ENCODE measurements around the gene MYCN. TPM values are rescaled to one million over a fixed set of nuclear protein-coding genes. Genes with fewer than 3 reads are reported as not detected.

MYCN gene
- total RNA-seq, 4 donors from 2014 or later: 0.21 to 0.95 (median 0.33) TPM

GRCh38 chr2:15936277-15937104, 3.9 kb upstream of the MYCN start:
- H3K36me3 ChIP-seq: no peaks in the 10 kb centered on the region
- DNase-seq: no peak
- H3K9me3 ChIP-seq: no peaks in the 10 kb centered on the region
- H3K27me3 ChIP-seq: peaks cover 0 to 34% (median 6%) of the 10 kb centered on the region in 4 donors
- intact Hi-C loops (cut with DNase I): no loop called here
- WGBS, 2 donors: 81 to 84% methylated on average over 5 of the region's 5 CpGs
- H3K4me1 ChIP-seq: peaks cover 19 to 24% (median 22%) of the 10 kb centered on the region in 3 donors
- no peak overlapping the region for H3K27ac ChIP-seq
- TF ChIP-seq CTCF (IDR thresholded peaks at IDR 0.05) (no peak), POLR2A (IDR thresholded peaks at IDR 0.05) (no peak)
- H3K4me3 ChIP-seq: no peak overlapping the region

- peaks cover 27 to 32% (median 29%) of the 10 kb centered on the region in 3 donors for H3K4me1 ChIP-seq
- H3K9me3 ChIP-seq: no peaks in the 10 kb centered on the region
- no peak for TF ChIP-seq CTCF (IDR thresholded peaks at IDR 0.05)
- TF ChIP-seq POLR2A (IDR thresholded peaks at IDR 0.05): no peak
- no peak overlapping the region for H3K4me3 ChIP-seq
- no peaks in the 10 kb centered on the region for H3K36me3 ChIP-seq
- WGBS, 2 donors: 85 to 89% methylated on average over 7 to 8 of the region's 8 CpGs
- no peak overlapping the region for H3K27ac ChIP-seq
- peaks cover 0 to 42% (median 12%) of the 10 kb centered on the region in 4 donors for H3K27me3 ChIP-seq
- DNase-seq: no peak
- intact Hi-C loops (cut with DNase I): no loop called here
Observed at GRCh38 chr2:15937105-15937881, 3.1 kb upstream of the MYCN start.

GRCh38 chr2:15937882-15938802, 2.2 kb upstream of the MYCN start:
- intact Hi-C loops (cut with DNase I): no loop called here

More at GRCh38 chr2:15937882-15938802, 2.2 kb upstream of the MYCN start:
- DNase-seq: no peak
- peaks cover 0 to 51% (median 12%) of the 10 kb centered on the region in 4 donors for H3K27me3 ChIP-seq
- no peak overlapping the region for H3K27ac ChIP-seq
- no peak overlapping the region for H3K4me3 ChIP-seq
- H3K36me3 ChIP-seq: no peaks in the 10 kb centered on the region
- H3K4me1 ChIP-seq: peaks cover 31 to 40% (median 32%) of the 10 kb centered on the region in 3 donors
- H3K9me3 ChIP-seq: no peaks in the 10 kb centered on the region
- TF ChIP-seq CTCF (IDR thresholded peaks at IDR 0.05): no peak
- no peak for TF ChIP-seq POLR2A (IDR thresholded peaks at IDR 0.05)
- WGBS, 2 donors: 69 to 87% methylated on average over 7 of the region's 7 CpGs

All from esophagus squamous epithelium (tissue), 5 donors.